Loucy (cell line): Measurements from ENCODE around the gene PLXNA4.

Source experiments
- H2AFZ ChIP-seq: fragments of 200-600 bp; sonication (generic); 2 replicates; pipeline ENCODE4 v1.6.0; 2016; ENCODE audit warnings: antibody characterized with exemption, mild to moderate bottlenecking, low read length, moderate library complexity
- H3F3A ChIP-seq: fragments of 200-600 bp; 2 replicates; pipeline ENCODE4 v1.6.0; 2016; ENCODE audit warnings: antibody characterized with exemption, low read depth, mild to moderate bottlenecking
- H3K27me3 ChIP-seq: fragments of 200-600 bp; sonication (generic); 2 replicates; pipeline ENCODE4 v1.6.1; 2014; ENCODE audit warnings: low read length, mild to moderate bottlenecking; ENCODE audit not compliant: insufficient read depth, poor library complexity, severe bottlenecking
- H3K36me3 ChIP-seq: fragments of 200-600 bp; sonication (generic); 2 replicates; pipeline ENCODE4 v1.6.1; 2016; ENCODE audit warnings: low read length; ENCODE audit not compliant: insufficient read depth
- H3K4me1 ChIP-seq: fragments of 200-600 bp; sonication (generic); 2 replicates; pipeline ENCODE4 v1.5.1; 2014; ENCODE audit warnings: low read length, mild to moderate bottlenecking; ENCODE audit not compliant: insufficient read depth, poor library complexity, severe bottlenecking
- H3K4me2 ChIP-seq: fragments of 200-600 bp; sonication (generic); 2 replicates; pipeline ENCODE4 v1.6.0; 2014; ENCODE audit warnings: antibody characterized with exemption, low read length, low read depth, mild to moderate bottlenecking; ENCODE audit not compliant: poor library complexity, severe bottlenecking
- H3K4me3 ChIP-seq: fragments of 200-600 bp; sonication (generic); 2 replicates; pipeline ENCODE4 v1.5.1; 2014; ENCODE audit warnings: low read length, mild to moderate bottlenecking, mixed read lengths; ENCODE audit not compliant: poor library complexity, severe bottlenecking
- H3K79me2 ChIP-seq: fragments of 200-600 bp; sonication (generic); 2 replicates; pipeline ENCODE4 v1.6.1; 2014; ENCODE audit warnings: low read length; ENCODE audit not compliant: insufficient read depth
- H3K9ac ChIP-seq: fragments of 200-600 bp; sonication (generic); 2 replicates; pipeline ENCODE4 v1.6.0; 2014; ENCODE audit warnings: mild to moderate bottlenecking, low read depth, low read length, moderate library complexity; ENCODE audit not compliant: poor library complexity, severe bottlenecking
- H3K9me2 ChIP-seq: fragments of 200-600 bp; sonication (generic); replicated peaks from 2 replicates; pipeline ENCODE4 v1.6.1; 2016; ENCODE audit warnings: low read depth, low read length, mixed read lengths
- H3K9me3 ChIP-seq: fragments of 200-600 bp; sonication (generic); 2 replicates; pipeline ENCODE4 v1.6.1; 2014; ENCODE audit warnings: mild to moderate bottlenecking, antibody characterized with exemption, low read length, low read depth; ENCODE audit not compliant: insufficient read depth
- H4K20me1 ChIP-seq: fragments of 200-600 bp; sonication (generic); 2 replicates; pipeline ENCODE4 v1.6.0; 2014; ENCODE audit warnings: antibody characterized with exemption, low read length, mild to moderate bottlenecking; ENCODE audit not compliant: insufficient read depth, poor library complexity, severe bottlenecking
- CTCF ChIP-seq: fragments of 200-600 bp; sonication (generic); conservative IDR thresholded peaks from 2 replicates; pipeline ENCODE4 v1.5.1; 2014; ENCODE audit warnings: mild to moderate bottlenecking, antibody characterized with exemption, low read length
- EZH2phosphoT487 ChIP-seq: fragments of 200-600 bp; IDR thresholded peaks from 2 replicates; pipeline ENCODE4 v1.6.1; 2018; ENCODE audit warnings: antibody characterized with exemption, mild to moderate bottlenecking, moderate library complexity, borderline replicate concordance

Gene PLXNA4

GRCh38 chr7:132463922-132464321 is 112.3 kb downstream of the PLXNA4 start:
- TF ChIP-seq CTCF = no peak
- no peak for TF ChIP-seq EZH2phosphoT487
- no peak overlapping the region for H2AFZ ChIP-seq
- no peaks in the 10 kb centered on the region for H4K20me1 ChIP-seq
- H3K9me2 ChIP-seq = no peaks in the 10 kb centered on the region
- no peaks in the 10 kb centered on the region for H3F3A ChIP-seq
- H3K4me1 ChIP-seq = peaks cover 19% of the 10 kb centered on the region
- no peak overlapping the region for H3K4me3 ChIP-seq
- H3K4me2 ChIP-seq = no peak overlapping the region
- no peaks in the 10 kb centered on the region for H3K27me3 ChIP-seq
- H3K79me2 ChIP-seq = no peaks in the 10 kb centered on the region
- H3K9me3 ChIP-seq = no peaks in the 10 kb centered on the region
- no peaks in the 10 kb centered on the region for H3K36me3 ChIP-seq
- H3K9ac ChIP-seq = no peak overlapping the region

GRCh38 chr7:132462478-132462877 is 113.8 kb downstream of the PLXNA4 start:
- Histone ChIP-seq H3K36me3 (no peaks in the 10 kb centered on the region), H3K9me3 (no peaks in the 10 kb centered on the region), H2AFZ (peak overlapping the region; percentile 63), H3F3A (no peaks in the 10 kb centered on the region), H3K9me2 (no peaks in the 10 kb centered on the region), H3K27me3 (no peaks in the 10 kb centered on the region), H3K4me2 (no peak overlapping the region), H3K4me1 (peaks cover 19% of the 10 kb centered on the region), H4K20me1 (no peaks in the 10 kb centered on the region), H3K4me3 (no peak overlapping the region), H3K9ac (no peak overlapping the region), H3K79me2 (no peaks in the 10 kb centered on the region)
- TF ChIP-seq CTCF (no peak), EZH2phosphoT487 (no peak)

- Histone ChIP-seq H3K9me2 (no peaks in the 10 kb centered on the region), H3K9me3 (no peaks in the 10 kb centered on the region), H3K4me3 (no peak overlapping the region), H2AFZ (peak overlapping the region; percentile 47), H3F3A (no peaks in the 10 kb centered on the region), H3K4me1 (peaks cover 19% of the 10 kb centered on the region), H3K36me3 (no peaks in the 10 kb centered on the region), H4K20me1 (no peaks in the 10 kb centered on the region), H3K27me3 (no peaks in the 10 kb centered on the region), H3K4me2 (no peak overlapping the region), H3K9ac (no peak overlapping the region), H3K79me2 (no peaks in the 10 kb centered on the region)
- no peak for TF ChIP-seq CTCF
- no peak for TF ChIP-seq EZH2phosphoT487
Measured at GRCh38 chr7:132461032-132461592, 115.2 kb downstream of the PLXNA4 start.
